Ecto neural progenitor cell (in vitro differentiated cells): Measurements from ENCODE around the gene TPRN.

ENCODE experiments used
- DNase-seq: peaks from one replicate; pipeline ENCODE4 v3.0.0-alpha.2; 2018; ENCODE audit warnings: low spot score

TPRN gene

DNA sequence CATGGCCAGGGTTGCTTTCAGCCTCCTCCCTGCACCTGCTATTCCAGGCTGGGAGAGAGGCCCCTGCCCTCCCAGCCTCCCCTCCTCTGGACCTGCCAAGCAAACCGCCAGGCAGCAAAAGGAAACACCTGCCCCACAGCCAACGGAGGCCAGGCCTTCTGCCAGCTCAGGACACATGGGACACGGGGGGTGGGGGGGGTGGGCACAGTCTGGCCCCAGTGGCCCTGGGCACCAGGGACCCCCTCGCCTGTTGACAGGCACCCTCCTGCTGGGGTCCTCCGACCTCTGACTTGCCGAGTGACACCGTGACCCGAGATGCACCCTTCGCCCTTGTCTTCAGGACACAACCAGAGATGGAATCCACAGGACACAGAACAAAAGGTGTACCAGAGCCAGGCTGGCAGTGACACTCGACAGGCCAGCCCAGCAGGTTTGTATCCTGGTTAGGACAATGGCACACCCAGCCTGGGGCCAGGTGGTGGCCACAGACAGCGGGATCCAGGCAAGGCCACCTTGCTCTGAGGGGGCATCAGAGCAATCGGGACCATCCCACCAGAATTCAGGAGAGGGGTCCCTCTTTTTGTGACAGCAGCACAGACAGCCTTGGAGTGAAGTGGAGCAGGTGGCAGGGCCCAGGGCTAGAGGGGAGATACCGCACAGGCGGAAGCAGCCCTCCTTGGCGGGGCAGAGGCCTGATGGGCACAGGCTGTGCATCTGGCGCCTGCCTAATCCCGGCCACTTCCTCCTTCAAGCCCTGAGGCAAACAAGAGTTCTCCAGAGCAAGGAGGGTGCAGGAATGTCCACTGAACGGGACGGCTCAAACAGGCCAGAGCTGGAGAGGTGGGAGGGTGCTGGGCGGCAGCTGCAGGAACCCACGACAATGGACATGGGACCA, 27.4 kb downstream of the TPRN start:
- DNase-seq, result no peak

DNA sequence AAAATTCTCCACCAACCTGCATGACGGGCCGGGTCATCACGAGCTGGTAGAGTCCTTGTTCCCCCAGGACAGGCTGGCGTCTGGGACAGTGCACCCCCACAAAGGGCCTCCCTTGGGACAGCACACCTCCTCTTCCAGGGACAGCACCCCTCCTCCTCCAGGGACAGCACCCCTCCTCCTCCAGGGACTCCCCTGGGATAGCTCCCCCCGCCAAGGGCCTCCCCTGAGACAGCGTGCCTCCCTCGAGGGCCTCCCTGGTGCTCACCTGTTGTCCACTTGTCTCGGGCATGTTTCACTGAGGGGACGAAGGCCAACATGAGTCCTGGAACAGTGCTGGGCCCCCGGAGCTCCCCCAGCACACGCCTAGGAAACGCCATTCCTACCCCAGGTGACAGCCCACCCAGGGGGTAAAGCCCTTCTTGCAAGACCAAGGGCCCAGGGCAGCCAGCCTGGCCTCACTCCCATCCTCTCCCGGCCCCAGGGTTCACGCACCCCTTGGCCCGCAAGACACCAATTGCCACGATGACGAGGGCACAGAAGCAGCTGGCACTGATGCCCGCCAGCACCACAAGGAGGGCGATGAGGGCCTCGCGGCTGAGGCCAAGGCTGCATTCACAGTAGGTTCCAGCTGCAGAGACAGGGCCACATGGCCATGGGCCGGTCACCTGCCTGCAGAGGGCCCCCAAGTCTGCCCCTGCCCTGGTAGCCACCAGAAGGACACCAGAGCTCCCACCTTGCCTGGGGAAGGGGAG, 29.2 kb downstream of the TPRN start:
- DNase-seq, result no peak

DNA sequence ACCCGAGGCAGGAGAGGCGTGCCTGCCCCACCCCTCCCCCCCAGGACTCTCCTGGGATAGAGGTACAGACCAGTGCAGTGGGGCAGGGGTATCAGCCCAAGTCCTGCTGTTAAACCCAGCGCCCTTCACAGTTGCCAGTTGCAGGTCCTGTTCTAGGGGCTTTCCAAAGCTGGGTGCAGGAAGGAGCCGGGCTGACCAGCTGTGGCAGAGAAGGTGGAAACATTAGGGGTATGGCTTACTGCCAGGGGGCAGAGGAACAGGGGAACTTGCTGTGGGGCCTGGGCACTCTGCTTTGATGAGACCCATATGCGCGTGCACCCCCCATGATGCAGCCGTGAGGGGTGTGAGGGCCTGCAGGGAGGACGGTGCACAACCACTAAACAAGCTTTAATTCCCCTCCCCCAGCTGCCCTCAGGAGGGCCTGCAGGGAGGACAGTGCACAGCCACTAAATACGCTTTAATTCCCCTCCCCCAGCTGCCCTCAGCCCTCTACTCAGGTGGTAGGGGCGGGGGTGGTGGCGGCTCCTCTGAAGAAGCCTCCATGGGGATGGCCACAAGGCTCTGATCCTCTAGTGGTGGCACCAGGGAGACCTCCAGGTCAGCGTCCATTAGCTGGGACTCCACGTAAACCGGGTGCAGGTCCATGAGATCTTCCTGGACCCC, 29.9 kb downstream of the TPRN start:
- DNase-seq, result no peak

DNA sequence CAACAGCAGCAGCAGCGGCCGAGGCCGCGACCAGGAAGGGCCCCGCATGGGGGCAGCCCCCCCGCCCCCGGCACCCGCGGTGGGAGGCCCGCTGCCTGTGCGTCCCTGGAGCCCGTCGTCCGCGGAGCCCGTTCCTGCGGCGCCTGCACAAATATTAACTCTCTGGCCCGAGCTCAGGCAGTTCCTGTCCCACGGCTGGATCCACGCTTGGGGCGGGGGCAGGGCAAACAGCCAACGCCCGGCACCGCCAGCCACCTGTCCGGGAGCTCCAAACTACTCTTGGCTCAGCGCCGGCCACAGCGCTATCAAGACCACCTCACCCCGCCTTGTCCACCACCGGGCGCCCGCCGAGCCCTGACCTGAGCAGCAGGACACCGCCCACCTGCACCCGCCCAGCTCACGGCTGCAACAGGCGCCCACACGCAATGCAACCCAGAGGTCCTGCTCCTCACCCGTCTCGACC, 30.6 kb downstream of the TPRN start, which contains the start of gene LRRC26:
LRRC26 (minus strand) TSS at position 156 of the 463 bp plus-strand sequence; CDS start at position 48, 108 bp downstream.
- DNase-seq, result no peak

DNA sequence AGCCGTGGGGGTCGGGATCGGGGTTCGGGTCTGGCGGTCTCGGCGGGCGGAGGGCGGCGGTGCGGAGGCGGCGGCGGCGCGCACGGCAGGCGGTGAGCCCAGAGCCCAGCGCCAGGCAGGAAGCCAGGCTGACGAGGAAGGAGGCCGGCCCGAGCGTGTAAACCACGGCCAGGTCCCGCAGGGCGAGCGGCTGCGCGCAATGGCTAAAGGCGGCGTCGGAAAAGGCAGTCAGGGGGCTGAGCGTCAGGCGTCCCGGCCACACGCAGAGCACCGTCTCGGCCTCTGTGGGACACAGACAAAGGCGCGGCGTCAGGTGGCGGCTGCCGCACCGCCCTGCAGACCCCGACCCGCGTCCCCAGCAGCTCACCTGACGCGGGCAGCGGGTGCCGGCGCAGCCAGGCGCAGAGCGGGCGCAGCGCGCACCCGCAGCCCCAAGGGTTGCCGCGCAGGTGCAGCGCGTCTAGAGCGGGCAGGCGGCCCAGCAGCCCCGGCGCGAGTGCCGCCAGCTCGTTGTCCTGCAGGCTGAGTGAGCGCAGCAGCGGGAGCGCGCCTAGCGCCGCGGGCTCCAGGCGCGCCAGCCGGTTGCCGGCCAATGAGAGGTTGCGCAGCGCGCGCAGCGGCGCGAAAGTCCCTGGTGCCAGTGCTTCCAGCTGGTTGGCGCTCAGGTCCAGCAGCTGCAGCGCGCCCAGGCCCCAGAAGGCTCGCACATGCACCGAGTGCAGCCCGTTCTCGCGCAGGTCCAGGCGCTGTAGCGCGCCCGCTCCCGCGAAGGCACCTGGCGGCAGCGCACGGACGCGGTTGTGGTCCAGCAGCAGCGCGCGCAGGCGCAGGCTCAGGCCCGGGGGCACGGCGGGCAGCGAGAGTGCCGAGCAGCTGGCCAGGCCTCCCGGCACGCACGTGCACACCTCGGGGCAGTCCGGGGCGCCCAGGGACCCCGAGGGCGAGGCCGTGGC, 31.4 kb downstream of the TPRN start:
- DNase-seq, result peak; percentile 79

DNA sequence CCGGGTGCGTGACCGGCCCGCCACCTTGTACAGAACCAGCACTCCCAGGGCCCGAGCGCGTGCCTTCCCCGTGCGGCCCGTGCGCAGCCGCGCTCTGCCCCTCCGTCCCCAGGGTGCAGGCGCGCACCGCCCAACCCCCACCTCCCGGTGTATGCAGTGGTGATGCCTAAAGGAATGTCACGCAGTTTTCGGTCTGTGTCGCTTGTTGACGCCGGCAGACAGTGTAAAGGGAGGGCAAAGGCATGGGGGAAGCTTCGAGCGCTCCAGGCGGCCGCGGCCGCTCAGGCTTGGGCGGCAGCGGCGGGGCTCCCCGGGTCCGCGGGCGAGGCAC, 32.0 kb downstream of the TPRN start:
- DNase-seq, result no peak

DNA sequence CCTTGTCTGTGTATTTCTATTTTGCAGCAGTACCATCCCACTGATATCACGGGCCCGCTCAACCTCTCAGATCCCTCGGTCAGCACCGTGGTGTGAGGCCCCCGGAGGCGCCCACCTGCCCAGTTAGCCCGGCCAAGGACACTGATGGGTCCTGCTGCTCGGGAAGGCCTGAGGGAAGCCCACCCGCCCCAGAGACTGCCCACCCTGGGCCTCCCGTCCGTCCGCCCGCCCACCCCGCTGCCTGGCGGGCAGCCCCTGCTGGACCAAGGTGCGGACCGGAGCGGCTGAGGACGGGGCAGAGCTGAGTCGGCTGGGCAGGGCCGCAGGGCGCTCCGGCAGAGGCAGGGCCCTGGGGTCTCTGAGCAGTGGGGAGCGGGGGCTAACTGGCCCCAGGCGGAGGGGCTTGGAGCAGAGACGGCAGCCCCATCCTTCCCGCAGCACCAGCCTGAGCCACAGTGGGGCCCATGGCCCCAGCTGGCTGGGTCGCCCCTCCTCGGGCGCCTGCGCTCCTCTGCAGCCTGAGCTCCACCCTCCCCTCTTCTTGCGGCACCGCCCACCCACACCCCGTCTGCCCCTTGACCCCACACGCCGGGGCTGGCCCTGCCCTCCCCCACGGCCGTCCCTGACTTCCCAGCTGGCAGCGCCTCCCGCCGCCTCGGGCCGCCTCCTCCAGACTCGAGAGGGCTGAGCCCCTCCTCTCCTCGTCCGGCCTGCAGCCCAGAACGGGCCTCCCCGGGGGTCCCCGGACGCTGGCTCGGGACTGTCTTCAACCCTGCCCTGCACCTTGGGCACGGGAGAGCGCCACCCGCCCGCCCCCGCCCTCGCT, 32.6 kb downstream of the TPRN start:
- DNase-seq, result peak; percentile 81

DNA sequence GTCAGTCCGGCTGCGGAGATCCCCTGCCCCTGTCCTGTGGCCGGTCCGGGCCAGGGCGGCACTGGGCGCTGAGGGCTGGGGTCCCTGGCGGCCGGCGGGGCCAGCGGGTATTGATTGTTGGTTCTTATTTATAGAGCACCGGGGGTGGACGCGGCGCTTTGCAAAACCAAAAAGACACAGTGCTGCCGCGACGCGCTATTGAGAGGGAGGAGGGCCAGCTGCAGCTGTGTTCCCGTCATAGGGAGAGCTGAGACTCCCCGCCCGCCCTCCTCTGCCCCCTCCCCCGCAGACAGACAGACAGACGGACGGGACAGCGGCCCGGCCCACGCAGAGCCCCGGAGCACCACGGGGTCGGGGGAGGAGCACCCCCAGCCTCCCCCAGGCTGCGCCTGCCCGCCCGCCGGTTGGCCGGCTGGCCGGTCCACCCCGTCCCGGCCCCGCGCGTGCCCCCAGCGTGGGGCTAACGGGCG, 33.2 kb downstream of the TPRN start:
- no peak for DNase-seq

DNA sequence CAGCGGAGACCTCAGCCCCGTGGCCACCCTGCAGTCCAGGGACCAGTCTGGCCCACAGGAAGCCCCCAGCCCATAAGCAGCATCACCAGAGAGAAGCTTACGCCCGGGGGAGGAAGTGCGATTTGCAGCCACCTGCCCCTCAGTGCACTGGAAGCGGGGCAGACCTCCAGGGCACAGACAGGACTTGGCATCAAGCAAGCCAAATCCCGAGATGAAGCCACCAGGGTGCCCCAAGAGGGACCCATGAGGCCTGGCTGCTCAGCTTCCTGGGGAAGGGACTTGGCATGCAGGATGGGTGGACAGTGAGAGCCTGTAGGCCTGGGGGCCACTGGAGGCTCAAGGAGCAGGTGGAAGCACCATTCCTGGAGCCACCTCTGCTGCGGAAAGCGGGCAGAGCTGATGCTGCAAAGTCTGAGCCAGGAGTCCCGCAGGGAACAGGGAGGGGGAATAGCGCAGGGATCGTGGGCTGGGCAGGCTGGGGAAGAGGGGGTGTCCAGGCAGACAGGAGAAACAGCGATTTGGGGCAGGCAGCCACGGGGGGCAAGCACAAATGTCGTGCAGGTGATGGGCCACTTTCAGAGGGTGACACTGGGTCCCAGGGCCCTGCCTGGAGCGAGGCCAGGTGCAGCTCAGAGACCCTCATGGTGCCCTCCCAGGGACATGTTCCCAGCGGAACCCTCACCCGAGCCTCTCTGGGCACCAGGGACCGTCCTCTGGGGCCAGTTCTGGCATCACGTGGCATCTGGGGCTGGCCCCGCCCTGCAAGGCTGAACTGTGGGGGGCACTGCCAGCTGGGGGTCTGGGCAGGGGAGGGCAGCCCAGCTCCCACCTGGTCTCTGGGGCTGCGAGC, 33.9 kb downstream of the TPRN start:
- no peak for DNase-seq

DNA sequence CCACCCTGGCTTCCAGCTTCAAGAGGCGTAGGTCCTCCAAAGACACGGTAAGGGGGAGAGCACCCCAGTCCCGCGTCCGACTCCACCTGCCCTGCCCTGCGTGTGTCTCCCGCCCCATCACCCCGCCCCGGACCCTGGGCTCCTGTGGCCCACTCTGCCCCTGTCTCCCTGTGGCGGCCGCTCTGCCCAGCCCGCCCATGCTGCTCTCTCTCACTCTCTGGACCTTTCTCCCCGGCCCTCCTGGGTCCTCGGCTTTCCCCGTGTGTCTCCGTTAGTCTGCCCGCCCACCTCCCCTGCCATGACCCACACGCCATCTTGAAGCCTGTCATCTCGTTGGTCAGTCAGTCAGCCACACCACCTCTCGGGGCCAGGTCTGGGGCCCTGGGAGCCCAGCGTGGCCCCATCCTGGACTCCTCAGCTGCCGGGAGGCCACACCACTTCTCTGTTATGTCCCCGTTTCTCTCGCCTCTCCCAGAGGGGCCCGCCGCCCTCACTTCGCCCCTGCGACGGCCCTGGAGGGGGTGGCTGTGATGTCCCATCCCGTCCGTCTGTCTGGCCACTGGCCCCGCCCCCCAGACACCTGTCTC, 35.2 kb downstream of the TPRN start:
- no peak for DNase-seq

DNA sequence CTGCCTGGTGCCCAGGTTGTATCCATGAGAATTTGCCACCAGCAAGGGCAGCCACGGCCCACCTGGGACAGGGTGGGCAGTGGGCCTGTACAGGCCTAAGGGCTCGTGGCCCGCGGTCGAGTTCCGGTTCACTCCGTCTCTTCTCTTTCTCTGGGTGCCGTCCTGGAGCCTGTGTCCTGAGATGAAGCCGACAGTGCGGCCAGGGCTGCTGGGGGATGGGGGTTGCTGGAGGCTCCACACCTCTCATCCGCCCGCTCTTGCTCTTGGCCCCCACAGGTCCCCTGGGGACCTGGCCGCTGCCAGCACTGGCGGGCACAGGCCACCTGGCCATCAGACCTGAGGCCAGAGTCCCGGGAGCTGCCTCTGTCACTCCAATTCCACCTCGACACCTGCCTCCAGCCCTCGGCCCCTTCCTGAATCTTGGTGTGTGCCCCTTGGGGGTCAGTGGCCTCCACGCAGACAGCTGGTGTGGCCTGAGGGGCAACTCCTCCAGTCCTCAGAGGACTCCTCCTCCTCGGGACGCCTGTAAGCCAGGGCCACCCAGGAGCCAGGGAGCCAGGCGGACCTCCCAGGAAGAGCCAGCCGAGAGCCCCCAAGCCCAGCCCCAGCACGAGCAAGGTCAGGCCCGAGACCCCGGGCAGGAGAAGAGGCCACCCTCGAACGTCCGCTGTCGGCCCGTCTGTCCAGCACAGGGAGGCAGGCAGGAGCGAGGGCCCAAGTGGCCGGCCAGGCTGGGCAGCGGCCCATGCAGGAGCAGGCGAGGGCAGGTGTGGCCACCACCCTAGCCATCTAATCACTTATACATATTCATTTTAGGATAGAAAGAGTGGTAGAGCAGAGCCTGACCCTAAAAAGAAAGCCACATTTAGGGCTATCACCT, 35.9 kb downstream of the TPRN start:
- no peak for DNase-seq

DNA sequence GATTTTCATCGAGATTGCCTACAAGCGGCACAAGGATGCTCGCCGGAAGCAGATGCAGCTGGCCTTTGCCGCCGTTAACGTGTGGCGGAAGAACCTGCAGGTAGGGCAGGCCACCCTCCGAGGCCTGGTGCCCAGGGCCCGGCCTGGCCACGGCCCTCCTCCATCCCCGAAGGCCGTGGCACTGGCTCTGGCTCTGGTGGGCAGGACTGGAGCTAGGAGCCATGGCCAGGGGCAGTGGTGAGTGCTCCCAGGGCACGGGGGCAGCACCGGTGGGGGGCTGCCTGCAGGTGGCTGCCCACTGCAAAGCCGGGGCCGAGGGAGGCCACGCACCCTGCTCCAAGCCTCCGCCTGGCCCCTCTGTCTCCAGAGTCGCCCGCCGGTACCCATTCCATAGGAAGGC, 36.7 kb downstream of the TPRN start:
- DNase-seq, result no peak

DNA sequence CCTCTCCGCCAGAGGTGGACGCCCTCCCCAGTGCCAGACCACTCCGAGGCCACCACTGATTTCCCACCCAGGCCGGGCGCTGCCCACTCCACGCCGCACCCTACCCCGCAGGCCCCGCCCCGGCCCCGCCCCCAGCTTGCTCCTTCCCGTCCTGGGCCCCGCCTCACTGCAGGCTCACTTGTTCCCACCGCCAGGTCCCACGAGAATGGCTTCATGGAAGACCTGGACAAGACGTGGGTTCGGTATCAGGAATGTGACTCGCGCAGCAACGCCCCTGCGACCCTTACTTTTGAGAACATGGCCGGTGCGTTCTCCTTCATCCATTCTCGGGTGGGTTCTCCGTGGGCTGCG, 37.2 kb downstream of the TPRN start:
- DNase-seq, result no peak

DNA sequence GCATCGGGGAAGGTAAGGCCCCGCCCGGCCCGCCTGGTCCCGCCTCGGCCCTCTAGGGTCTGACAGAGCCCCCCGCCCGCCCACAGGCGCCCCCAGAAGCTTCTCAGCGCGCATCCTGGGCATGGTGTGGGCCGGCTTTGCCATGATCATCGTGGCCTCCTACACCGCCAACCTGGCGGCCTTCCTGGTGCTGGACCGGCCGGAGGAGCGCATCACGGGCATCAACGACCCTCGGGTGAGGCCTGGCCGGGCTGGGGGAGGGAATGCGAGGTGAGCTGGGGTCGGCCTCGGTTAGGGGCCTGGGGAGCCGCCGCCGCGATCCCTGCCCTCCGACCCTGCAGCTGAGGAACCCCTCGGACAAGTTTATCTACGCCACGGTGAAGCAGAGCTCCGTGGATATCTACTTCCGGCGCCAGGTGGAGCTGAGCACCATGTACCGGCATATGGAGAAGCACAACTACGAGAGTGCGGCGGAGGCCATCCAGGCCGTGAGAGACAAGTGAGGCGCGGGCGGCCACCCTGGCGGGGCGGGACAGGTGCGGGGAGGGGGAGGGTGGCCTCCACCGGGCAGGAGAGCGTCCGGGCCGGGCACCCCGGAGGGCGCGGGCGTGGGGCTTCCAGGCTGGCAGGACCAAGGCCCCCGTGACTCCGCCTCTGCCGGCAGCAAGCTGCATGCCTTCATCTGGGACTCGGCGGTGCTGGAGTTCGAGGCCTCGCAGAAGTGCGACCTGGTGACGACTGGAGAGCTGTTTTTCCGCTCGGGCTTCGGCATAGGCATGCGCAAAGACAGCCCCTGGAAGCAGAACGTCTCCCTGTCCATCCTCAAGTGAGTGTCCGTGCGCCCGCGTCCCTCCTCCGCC, 37.8 kb downstream of the TPRN start:
- DNase-seq, result no peak

DNA sequence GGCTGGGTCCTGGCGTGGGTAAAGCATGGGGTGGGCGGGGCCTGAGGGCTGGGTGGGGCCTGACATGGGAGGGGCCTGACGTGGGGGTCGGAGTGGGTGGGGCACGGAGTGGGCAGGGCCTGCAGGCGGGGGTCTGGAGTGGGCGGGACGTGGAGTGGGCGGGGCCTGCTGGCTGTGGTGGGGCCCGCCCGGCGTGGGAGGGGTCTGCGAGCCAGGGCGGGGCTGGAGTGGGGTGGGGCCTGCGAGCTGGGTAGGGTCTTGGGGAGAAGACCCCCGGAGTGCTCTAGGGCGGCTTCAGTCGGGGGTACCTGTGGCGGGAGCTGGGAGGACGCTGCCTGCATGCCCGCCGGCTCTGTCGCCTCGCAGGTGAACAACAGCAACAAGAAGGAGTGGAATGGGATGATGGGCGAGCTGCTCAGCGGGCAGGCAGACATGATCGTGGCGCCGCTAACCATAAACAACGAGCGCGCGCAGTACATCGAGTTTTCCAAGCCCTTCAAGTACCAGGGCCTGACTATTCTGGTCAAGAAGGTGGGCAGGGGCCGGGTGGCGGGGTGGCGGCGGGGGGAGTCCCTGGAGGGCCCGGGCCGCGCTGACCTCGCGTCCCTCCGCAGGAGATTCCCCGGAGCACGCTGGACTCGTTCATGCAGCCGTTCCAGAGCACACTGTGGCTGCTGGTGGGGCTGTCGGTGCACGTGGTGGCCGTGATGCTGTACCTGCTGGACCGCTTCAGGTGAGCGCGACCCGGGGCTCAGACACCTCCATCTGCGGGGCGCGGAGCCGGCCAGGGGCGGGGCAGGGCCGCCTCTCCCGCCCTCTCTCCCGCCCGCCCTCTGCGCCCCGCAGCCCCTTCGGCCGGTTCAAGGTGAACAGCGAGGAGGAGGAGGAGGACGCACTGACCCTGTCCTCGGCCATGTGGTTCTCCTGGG, 38.7 kb downstream of the TPRN start:
- DNase-seq, result no peak
